OCI-LY7 (cell line): Measurements from ENCODE around the gene METTL22.

Source experiments
- CTCF ChIP-seq: fragments of 200-600 bp; sonication (generic); conservative IDR thresholded peaks from 2 replicates; pipeline ENCODE4 v1.5.1; 2014; ENCODE audit warnings: mild to moderate bottlenecking, antibody characterized with exemption, low read length, moderate library complexity, mixed read lengths
- EZH2phosphoT487 ChIP-seq: fragments of 200-600 bp; sonication (generic); IDR thresholded peaks from 2 replicates; pipeline ENCODE4 v1.6.1; 2018; ENCODE audit warnings: low read depth, borderline replicate concordance, mild to moderate bottlenecking, mixed run types, antibody characterized with exemption, low read length, moderate library complexity, mixed read lengths

- TF ChIP-seq CTCF = no peak
- TF ChIP-seq EZH2phosphoT487 = no peak
These were observed 30.7 kb upstream of the METTL22 start for GRCh38 chr16:8590811-8591210.
